Gastroesophageal sphincter (tissue), 4 donors: ENCODE results near the gene NHSL1. TPM values are rescaled to one million over a fixed set of nuclear protein-coding genes. Genes with fewer than 3 reads are reported as not detected.

ENCODE experiments used
- ATAC-seq: fragments of 150-250 bp; one replicate; pipeline ENCODE4 v1.9.1; 2016; ENCODE audit warnings: mild to moderate bottlenecking, moderate library complexity
- H3K27ac ChIP-seq, 4 donors: fragments of 200-600 bp; sonication (generic) in 3 of 4; 1 replicate in 3 of 4; 2 replicates in 1 of 4; pipeline ENCODE4 v1.5.1; 2016 to 2019
- H3K27me3 ChIP-seq: fragments of 200-600 bp; sonication (generic); one replicate; pipeline ENCODE4 v1.5.1; 2019
- H3K36me3 ChIP-seq, 2 donors: fragments of 200-600 bp; sonication (generic); one replicate each; pipeline ENCODE4 v1.5.1; 2019; ENCODE audit warnings: control low read depth in 1 of 2
- H3K4me1 ChIP-seq, 3 donors: fragments of 200-600 bp; sonication (generic); 1 replicate in 2 of 3; 2 replicates in 1 of 3; pipeline ENCODE4 v1.5.1; 2016 to 2019; ENCODE audit warnings: control low read depth in 2 of 3
- H3K4me3 ChIP-seq, 2 donors: fragments of 200-600 bp; sonication (generic); one replicate each; pipeline ENCODE4 v1.5.1; 2019; ENCODE audit warnings: mild to moderate bottlenecking in 1 of 2, moderate library complexity in 1 of 2
- H3K9me3 ChIP-seq, 3 donors: fragments of 200-600 bp; sonication (generic); one replicate each; pipeline ENCODE4 v1.5.1; 2017 to 2019; ENCODE audit warnings: control low read depth in 2 of 3
- EP300 ChIP-seq: sonication (generic); formaldehyde crosslinking; IDR thresholded peaks from one replicate; pipeline ENCODE4 v1.6.1; 2017; ENCODE audit warnings: antibody characterized with exemption, mild to moderate bottlenecking
- POLR2A ChIP-seq, 2 donors: fragments of 450-650 bp; IDR thresholded peaks; one replicate each; pipeline ENCODE4 v1.6.1; 2017; ENCODE audit warnings: antibody characterized with exemption in 2 of 2, mild to moderate bottlenecking in 2 of 2, moderate library complexity in 1 of 2
- POLR2AphosphoS5 ChIP-seq: sonication (generic); formaldehyde crosslinking; IDR thresholded peaks from one replicate; pipeline ENCODE4 v1.6.1; 2017; ENCODE audit warnings: antibody characterized with exemption
- WGBS, 2 donors: methylation state at CpG; one replicate each; pipeline ENCODE4 v1.1.5; 2018; ENCODE audit warnings: low coverage in 1 of 2; 5-methylcytosine and 5-hydroxymethylcytosine counted together
- small RNA-seq, 4 donors: library from RNA; depleted of rRNA; stranded (forward); fragments of <200 nt; gene quantifications; one replicate each; pipeline ENCODE3, GENCODE V24; 2016
- total RNA-seq, 4 donors: library from RNA; depleted of rRNA; stranded (reverse); fragments of >200 nt; gene quantifications; one replicate each; pipeline ENCODE4 v1.1.0, GENCODE V29; 2016
- TF ChIP-seq, protein P1 (sequence below), 4 experiments: fragments of 200-600 bp in 2 of 4; fragments of 450-650 bp in 2 of 4; sonication (generic) in 1 of 4; IDR thresholded peaks; one replicate each; pipeline ENCODE4 v1.5.1; 2017 to 2019; ENCODE audit warnings: antibody characterized with exemption in 4 of 4, mild to moderate bottlenecking in 2 of 4, moderate library complexity in 2 of 4

NHSL1 gene
- total RNA-seq, 4 donors from 2014 or later: 5.7 to 9.3 (median 7.9) TPM

DNA sequence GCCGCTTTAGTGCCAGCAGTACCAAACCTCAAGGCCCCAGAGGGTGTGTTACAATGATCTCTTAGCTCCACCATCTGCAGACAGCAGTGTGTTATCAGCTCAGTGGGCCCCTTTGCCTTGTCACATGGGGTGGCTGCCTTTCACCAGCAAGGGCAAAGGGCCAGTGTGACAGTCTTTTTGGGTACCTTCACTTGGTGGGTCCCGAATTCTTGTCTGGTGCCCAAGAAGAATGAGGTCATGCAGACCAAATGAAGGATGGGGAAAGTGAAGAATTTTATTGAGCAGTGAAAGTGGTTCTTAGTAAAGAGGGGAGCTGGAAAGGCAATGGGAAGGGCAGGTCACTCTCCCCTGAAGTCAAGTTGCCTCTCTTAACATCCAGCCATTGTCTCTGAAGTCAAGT lies 124.5 kb downstream of the NHSL1 start:
- WGBS, 2 donors: 77% methylated on average over 2 of the region's 2 CpGs; no CpG with 5 or more reads in 1 of the 2 donors
- ATAC-seq: no peak
- TF ChIP-seq EP300 (no peak), POLR2A (IDR thresholded peaks at IDR 0.05) (no peak), POLR2AphosphoS5 (no peak)
- TF ChIP-seq, protein P1, sequence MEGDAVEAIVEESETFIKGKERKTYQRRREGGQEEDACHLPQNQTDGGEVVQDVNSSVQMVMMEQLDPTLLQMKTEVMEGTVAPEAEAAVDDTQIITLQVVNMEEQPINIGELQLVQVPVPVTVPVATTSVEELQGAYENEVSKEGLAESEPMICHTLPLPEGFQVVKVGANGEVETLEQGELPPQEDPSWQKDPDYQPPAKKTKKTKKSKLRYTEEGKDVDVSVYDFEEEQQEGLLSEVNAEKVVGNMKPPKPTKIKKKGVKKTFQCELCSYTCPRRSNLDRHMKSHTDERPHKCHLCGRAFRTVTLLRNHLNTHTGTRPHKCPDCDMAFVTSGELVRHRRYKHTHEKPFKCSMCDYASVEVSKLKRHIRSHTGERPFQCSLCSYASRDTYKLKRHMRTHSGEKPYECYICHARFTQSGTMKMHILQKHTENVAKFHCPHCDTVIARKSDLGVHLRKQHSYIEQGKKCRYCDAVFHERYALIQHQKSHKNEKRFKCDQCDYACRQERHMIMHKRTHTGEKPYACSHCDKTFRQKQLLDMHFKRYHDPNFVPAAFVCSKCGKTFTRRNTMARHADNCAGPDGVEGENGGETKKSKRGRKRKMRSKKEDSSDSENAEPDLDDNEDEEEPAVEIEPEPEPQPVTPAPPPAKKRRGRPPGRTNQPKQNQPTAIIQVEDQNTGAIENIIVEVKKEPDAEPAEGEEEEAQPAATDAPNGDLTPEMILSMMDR (IDR thresholded peaks at IDR 0.05): no peak
- Histone ChIP-seq H3K9me3 (no peaks in the 10 kb centered on the region), H3K36me3 (no peaks in the 10 kb centered on the region), H3K4me3 (no peak overlapping the region), H3K27me3 (no peaks in the 10 kb centered on the region), H3K4me1 (no peaks in the 10 kb centered on the region), H3K27ac (no peak overlapping the region)

DNA sequence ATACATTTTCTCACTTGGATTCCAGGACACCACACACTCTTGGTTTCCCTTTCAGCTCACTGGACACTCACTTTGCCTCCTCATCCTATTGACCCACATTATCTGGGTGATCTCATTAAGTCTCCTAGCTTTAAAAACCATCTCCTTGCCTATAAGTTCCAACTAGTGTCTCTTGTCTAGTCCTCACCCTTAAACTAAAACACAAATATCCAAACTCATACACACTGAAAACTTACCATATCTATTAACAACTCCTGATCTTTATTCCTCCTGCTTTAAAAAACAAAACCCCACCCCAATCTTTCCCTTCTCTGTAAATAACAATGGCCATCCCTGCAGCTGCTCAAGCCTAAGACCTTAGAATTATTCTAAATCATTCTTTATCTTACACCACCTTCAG lies 125.1 kb downstream of the NHSL1 start:
- Histone ChIP-seq H3K27ac (no peak overlapping the region), H3K4me3 (no peak overlapping the region), H3K27me3 (no peaks in the 10 kb centered on the region), H3K9me3 (no peaks in the 10 kb centered on the region), H3K36me3 (no peaks in the 10 kb centered on the region), H3K4me1 (no peaks in the 10 kb centered on the region)
- ATAC-seq: no peak
- TF ChIP-seq POLR2A (IDR thresholded peaks at IDR 0.05) (no peak), POLR2AphosphoS5 (no peak), EP300 (no peak)
- TF ChIP-seq, protein P1 (IDR thresholded peaks at IDR 0.05): no peak

DNA sequence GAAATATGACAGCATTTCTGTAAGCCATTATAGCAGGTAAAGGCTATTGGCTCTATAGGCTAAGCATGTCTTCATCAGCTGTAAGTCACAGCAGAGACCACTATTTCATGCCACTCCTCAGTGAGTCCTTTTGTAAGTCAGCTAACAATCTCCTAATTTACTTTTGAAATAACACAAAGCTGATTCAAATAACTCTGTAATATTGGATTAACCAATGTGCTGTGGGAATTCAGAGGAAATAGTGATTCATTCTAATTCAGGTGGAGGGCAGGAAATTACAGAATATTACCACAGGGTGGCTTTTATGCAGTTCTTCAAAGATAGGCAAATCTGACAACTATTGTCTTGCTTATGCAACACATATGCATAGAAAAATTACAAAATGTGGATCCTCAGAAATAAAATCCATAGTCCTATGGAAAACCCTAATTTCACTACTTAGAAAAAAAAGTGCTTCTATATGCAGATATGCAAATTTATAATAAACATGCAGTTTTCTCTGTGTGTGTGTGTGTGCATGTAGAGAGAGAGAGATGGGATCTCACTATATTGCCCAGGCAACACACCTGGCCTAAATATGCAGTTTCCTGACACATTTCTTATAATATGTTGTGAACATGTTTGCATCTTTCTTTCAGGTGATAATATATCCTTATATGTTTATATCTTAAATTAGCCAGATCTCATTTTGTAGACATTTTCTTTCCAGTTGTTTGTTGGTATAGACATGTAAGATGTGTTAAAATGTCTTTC lies 126.4 kb downstream of the NHSL1 start:
- H3K4me1 ChIP-seq: no peaks in the 10 kb centered on the region
- TF ChIP-seq POLR2AphosphoS5: no peak
- TF ChIP-seq, protein P1 (IDR thresholded peaks at IDR 0.05): no peak
- TF ChIP-seq EP300: no peak
- no peak for TF ChIP-seq POLR2A (IDR thresholded peaks at IDR 0.05)
- H3K36me3 ChIP-seq: no peaks in the 10 kb centered on the region
- H3K27ac ChIP-seq: no peak overlapping the region
- H3K9me3 ChIP-seq: no peaks in the 10 kb centered on the region
- H3K27me3 ChIP-seq: no peaks in the 10 kb centered on the region
- ATAC-seq: no peak
- H3K4me3 ChIP-seq: no peak overlapping the region

Small RNA genes within 50 kb of the gene (small RNA-seq; reads per million reads assigned to genes)
- gene AL031003.1: 0 reads per million in 4 donors
- 0 reads per million in 4 donors for gene AL391669.1
- 0 reads per million in 4 donors for gene MIR3145

Other genes with a start within 250 kb of the NHSL1 start
- gene SMIM28, start 121.6 kb downstream of the NHSL1 start, total RNA-seq: 1 to 10 TPM in 1 of 4 donors, not detected in 3; 1.5 TPM
- 100 to 1,000 TPM in 1 of 4 donors, 10 to 100 TPM in 3; 71.1 to 105 (median 77.8) TPM for gene HEBP2, start 95.3 kb downstream of the NHSL1 start, total RNA-seq